ENCODE data around the gene OR2V2. TPM values are rescaled to one million over a fixed set of nuclear protein-coding genes. Genes with fewer than 3 reads are reported as not detected.
A peak's percentile ranks its signal among the peaks of the same experiment; 100 is the strongest.
"Not testable (repeated sequence)": the region's sequence is repeated elsewhere in the genome, so short reads cannot be mapped to it uniquely, and the experiment has no call there.

Gene OR2V2
- total RNA-seq, 1 donor from 2014 or later = not detected

- not testable (repeated sequence) for DNase-seq (ENCODE audit: low spot score)
Measured at GRCh38 chr5:181169459-181170236, 22.3 kb downstream of the OR2V2 start.

GRCh38 chr5:181170237-181170825 is 22.9 kb downstream of the OR2V2 start:
- DNase-seq (ENCODE audit: low spot score) = no peak

- no peak for DNase-seq (ENCODE audit: low spot score)
Measured at GRCh38 chr5:181170996-181171395, 23.6 kb downstream of the OR2V2 start.

GRCh38 chr5:181171782-181172181 is 24.4 kb downstream of the OR2V2 start:
- no peak for DNase-seq (ENCODE audit: low spot score)

- no peak for DNase-seq (ENCODE audit: low spot score)
Measured at GRCh38 chr5:181173027-181173419, 25.6 kb downstream of the OR2V2 start.

GRCh38 chr5:181173420-181174342 is 26.3 kb downstream of the OR2V2 start:
- no peak for DNase-seq (ENCODE audit: low spot score)

GRCh38 chr5:181176254-181176952 is 29.0 kb downstream of the OR2V2 start:
- DNase-seq (ENCODE audit: low spot score) = no peak

- DNase-seq (ENCODE audit: low spot score) = not testable (repeated sequence)
Measured at GRCh38 chr5:181177559-181177958, 30.2 kb downstream of the OR2V2 start.

- peak; percentile 69 for DNase-seq (ENCODE audit: low spot score)
Measured at GRCh38 chr5:181181650-181182565, 34.5 kb downstream of the OR2V2 start.

- no peak for DNase-seq (ENCODE audit: low spot score)
Measured at GRCh38 chr5:181182651-181183050, 35.3 kb downstream of the OR2V2 start.

GRCh38 chr5:181184845-181185216 is 37.4 kb downstream of the OR2V2 start:
- no peak for DNase-seq (ENCODE audit: low spot score)

GRCh38 chr5:181185560-181185959 is 38.2 kb downstream of the OR2V2 start:
- DNase-seq (ENCODE audit: low spot score) = no peak

- no peak for DNase-seq (ENCODE audit: low spot score)
Measured at GRCh38 chr5:181186022-181186421, 38.6 kb downstream of the OR2V2 start.

- DNase-seq (ENCODE audit: low spot score) = no peak
Measured at GRCh38 chr5:181186986-181187499, 39.7 kb downstream of the OR2V2 start.

- DNase-seq (ENCODE audit: low spot score) = peak; percentile 69
Measured at GRCh38 chr5:181187500-181188213, 40.3 kb downstream of the OR2V2 start.

- DNase-seq (ENCODE audit: low spot score) = peak; percentile 87
Measured at GRCh38 chr5:181188700-181189362, 41.4 kb downstream of the OR2V2 start.

GRCh38 chr5:181189363-181189961 is 42.1 kb downstream of the OR2V2 start:
- no peak for DNase-seq (ENCODE audit: low spot score)

GRCh38 chr5:181189962-181190710 is 42.8 kb downstream of the OR2V2 start:
- DNase-seq (ENCODE audit: low spot score) = no peak
